Karpas-422 (cell line): Measurements from ENCODE around the gene GLRX5. TPM values are rescaled to one million over a fixed set of nuclear protein-coding genes. Genes with fewer than 3 reads are reported as not detected.
A peak's percentile ranks its signal among the peaks of the same experiment; 100 is the strongest.

ENCODE experiments used
- DNase-seq: peaks from one replicate; pipeline ENCODE4 v3.0.0-alpha.2; 2015
- H2AFZ ChIP-seq: fragments of 200-600 bp; sonication (generic); 2 replicates; pipeline ENCODE4 v1.6.1; 2014; ENCODE audit warnings: antibody characterized with exemption, low read length, mixed read lengths
- H3K27ac ChIP-seq: fragments of 200-600 bp; sonication (generic); 2 replicates; pipeline ENCODE4 v1.5.1; 2014; ENCODE audit warnings: mild to moderate bottlenecking, low read length, moderate library complexity
- H3K27me3 ChIP-seq: fragments of 200-600 bp; sonication (generic); 2 replicates; pipeline ENCODE4 v1.6.1; 2014; ENCODE audit warnings: low read length, mixed read lengths
- H3K36me3 ChIP-seq: fragments of 200-600 bp; sonication (generic); 2 replicates; pipeline ENCODE4 v1.6.1; 2014; ENCODE audit warnings: low read length, mixed read lengths; ENCODE audit not compliant: insufficient read depth
- H3K4me1 ChIP-seq: fragments of 200-600 bp; sonication (generic); 2 replicates; pipeline ENCODE4 v1.6.1; 2014; ENCODE audit warnings: mild to moderate bottlenecking, low read length, mixed read lengths
- H3K4me2 ChIP-seq: fragments of 200-600 bp; sonication (generic); 2 replicates; pipeline ENCODE4 v1.6.1; 2014; ENCODE audit warnings: low read length, low read depth, mild to moderate bottlenecking; ENCODE audit not compliant: poor library complexity, severe bottlenecking
- H3K4me3 ChIP-seq: fragments of 200-600 bp; sonication (generic); 2 replicates; pipeline ENCODE4 v1.5.1; 2014; ENCODE audit warnings: mild to moderate bottlenecking, antibody characterized with exemption, low read length, mixed read lengths
- H3K79me2 ChIP-seq: fragments of 200-600 bp; sonication (generic); 2 replicates; pipeline ENCODE4 v1.6.1; 2014; ENCODE audit warnings: mild to moderate bottlenecking, low read length, mixed read lengths
- H3K9ac ChIP-seq: fragments of 200-600 bp; sonication (generic); 2 replicates; pipeline ENCODE4 v1.6.0; 2014; ENCODE audit warnings: low read length
- H3K9me2 ChIP-seq: fragments of 200-600 bp; sonication (generic), shearing (Covaris generic); replicated peaks from 2 replicates; pipeline ENCODE4 v1.6.0; 2014; ENCODE audit warnings: mild to moderate bottlenecking, low read length, moderate library complexity; ENCODE audit not compliant: insufficient read depth
- H3K9me3 ChIP-seq: fragments of 300-700, 200-600 bp; sonication (generic); 2 replicates; pipeline ENCODE4 v1.6.1; 2014; ENCODE audit warnings: low read length, mixed read lengths
- H4K20me1 ChIP-seq: fragments of 200-600 bp; sonication (generic); 2 replicates; pipeline ENCODE4 v1.6.1; 2014; ENCODE audit warnings: mild to moderate bottlenecking, antibody characterized with exemption, low read length, low read depth; ENCODE audit not compliant: insufficient read depth
- total RNA-seq: library from RNA; depleted of rRNA; stranded (reverse); fragments of >200 nt; shearing (Covaris generic); gene quantifications from 2 replicates; pipeline ENCODE4 v1.2.3, GENCODE V29; 2014; ENCODE audit warnings: low replicate concordance

The GLRX5 gene
- total RNA-seq, 1 experiment from 2014 or later: 74.6 TPM

- H3K4me3 ChIP-seq: no peak overlapping the region
- no peaks in the 10 kb centered on the region for H3K79me2 ChIP-seq
- no peak for DNase-seq
- H3K4me2 ChIP-seq: no peak overlapping the region
- H2AFZ ChIP-seq: peak overlapping the region; percentile 55; the same call in 1 of the 2 replicates
- no peaks in the 10 kb centered on the region for H3K36me3 ChIP-seq
- no peak overlapping the region for H3K27ac ChIP-seq
- H3K9me3 ChIP-seq: no peaks in the 10 kb centered on the region
- no peaks in the 10 kb centered on the region for H3K9me2 ChIP-seq
- no peaks in the 10 kb centered on the region for H4K20me1 ChIP-seq
- no peak overlapping the region; the same call in 1 of the 2 replicates for H3K9ac ChIP-seq
- no peaks in the 10 kb centered on the region for H3K27me3 ChIP-seq
- peaks cover 40% of the 10 kb centered on the region for H3K4me1 ChIP-seq
These were observed 38.7 kb upstream of the GLRX5 start for GRCh38 chr14:95496111-95496681.

GRCh38 chr14:95496690-95497259, 38.1 kb upstream of the GLRX5 start:
- no peak overlapping the region for H3K4me2 ChIP-seq
- peaks cover 42% of the 10 kb centered on the region for H3K4me1 ChIP-seq

DNA sequence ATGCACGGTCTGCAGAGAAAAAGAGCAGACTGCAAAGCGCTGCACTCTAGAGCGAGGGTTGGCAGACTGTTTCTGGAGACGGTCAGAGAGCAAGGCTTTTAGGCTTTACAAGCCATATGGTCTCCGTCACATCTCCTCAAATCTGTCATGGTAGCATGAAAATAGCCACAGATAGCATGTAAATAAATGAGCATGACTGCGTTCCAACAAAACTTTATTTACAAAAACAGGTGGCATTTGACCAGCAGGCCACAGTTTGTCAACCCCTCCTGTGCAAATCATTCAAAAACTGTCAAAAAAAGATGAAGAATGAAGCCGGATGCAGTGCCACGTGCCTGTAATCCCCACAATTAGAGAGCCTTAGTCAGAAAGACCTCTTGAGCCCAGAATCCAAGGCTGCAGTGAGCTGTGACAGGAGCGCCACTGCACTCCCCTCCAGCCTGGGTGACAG, 37.3 kb upstream of the GLRX5 start:
- no peak overlapping the region for H2AFZ ChIP-seq
- H3K79me2 ChIP-seq: no peaks in the 10 kb centered on the region
- no peaks in the 10 kb centered on the region for H3K36me3 ChIP-seq
- H3K4me3 ChIP-seq: no peak overlapping the region
- H3K9me3 ChIP-seq: no peaks in the 10 kb centered on the region
- H3K9ac ChIP-seq: no peak overlapping the region
- peak; percentile 66 for DNase-seq
- H3K4me2 ChIP-seq: no peak overlapping the region
- H3K27ac ChIP-seq: no peak overlapping the region
- H3K27me3 ChIP-seq: no peaks in the 10 kb centered on the region
- peaks cover 42% of the 10 kb centered on the region for H3K4me1 ChIP-seq
- H3K9me2 ChIP-seq: no peaks in the 10 kb centered on the region
- no peaks in the 10 kb centered on the region for H4K20me1 ChIP-seq

More at GRCh38 chr14:95496690-95497259, 38.1 kb upstream of the GLRX5 start:
- Histone ChIP-seq H3K36me3 (no peaks in the 10 kb centered on the region), H3K4me3 (no peak overlapping the region), H3K27ac (no peak overlapping the region), H3K79me2 (no peaks in the 10 kb centered on the region), H3K9me2 (no peaks in the 10 kb centered on the region), H2AFZ (no peak overlapping the region), H3K27me3 (no peaks in the 10 kb centered on the region), H4K20me1 (no peaks in the 10 kb centered on the region), H3K9me3 (no peaks in the 10 kb centered on the region), H3K9ac (no peak overlapping the region)
- no peak for DNase-seq

GRCh38 chr14:95498622-95499353, 36.1 kb upstream of the GLRX5 start:
- Histone ChIP-seq H3K9ac (no peak overlapping the region), H3K4me2 (no peak overlapping the region), H3K9me3 (no peaks in the 10 kb centered on the region), H3K4me1 (peaks cover 50% of the 10 kb centered on the region), H3K4me3 (no peak overlapping the region), H3K27me3 (no peaks in the 10 kb centered on the region), H3K9me2 (no peaks in the 10 kb centered on the region), H3K79me2 (no peaks in the 10 kb centered on the region), H4K20me1 (no peaks in the 10 kb centered on the region), H2AFZ (no peak overlapping the region), H3K27ac (no peak overlapping the region), H3K36me3 (no peaks in the 10 kb centered on the region)
- DNase-seq: no peak

- H3K36me3 ChIP-seq: no peaks in the 10 kb centered on the region
- DNase-seq: no peak
- H3K4me1 ChIP-seq: peaks cover 50% of the 10 kb centered on the region
- H3K27ac ChIP-seq: no peak overlapping the region
- no peak overlapping the region for H3K4me2 ChIP-seq
- H3K9me2 ChIP-seq: no peaks in the 10 kb centered on the region
- H3K9me3 ChIP-seq: no peaks in the 10 kb centered on the region
- H3K9ac ChIP-seq: no peak overlapping the region
- H4K20me1 ChIP-seq: no peaks in the 10 kb centered on the region
- H3K79me2 ChIP-seq: no peaks in the 10 kb centered on the region
- no peaks in the 10 kb centered on the region for H3K27me3 ChIP-seq
- no peak overlapping the region for H2AFZ ChIP-seq
- no peak overlapping the region for H3K4me3 ChIP-seq
These were observed 35.5 kb upstream of the GLRX5 start for GRCh38 chr14:95499354-95499750.

GRCh38 chr14:95500201-95500681, 34.6 kb upstream of the GLRX5 start:
- H4K20me1 ChIP-seq: no peaks in the 10 kb centered on the region
- no peaks in the 10 kb centered on the region for H3K36me3 ChIP-seq
- H3K9me3 ChIP-seq: no peaks in the 10 kb centered on the region
- no peak for DNase-seq
- peak overlapping the region; percentile 48 for H3K4me2 ChIP-seq
- H2AFZ ChIP-seq: no peak overlapping the region
- H3K9ac ChIP-seq: no peak overlapping the region
- H3K4me3 ChIP-seq: no peak overlapping the region
- H3K4me1 ChIP-seq: peaks cover 48% of the 10 kb centered on the region
- no peak overlapping the region for H3K27ac ChIP-seq
- H3K79me2 ChIP-seq: no peaks in the 10 kb centered on the region
- H3K27me3 ChIP-seq: no peaks in the 10 kb centered on the region
- H3K9me2 ChIP-seq: no peaks in the 10 kb centered on the region

DNA sequence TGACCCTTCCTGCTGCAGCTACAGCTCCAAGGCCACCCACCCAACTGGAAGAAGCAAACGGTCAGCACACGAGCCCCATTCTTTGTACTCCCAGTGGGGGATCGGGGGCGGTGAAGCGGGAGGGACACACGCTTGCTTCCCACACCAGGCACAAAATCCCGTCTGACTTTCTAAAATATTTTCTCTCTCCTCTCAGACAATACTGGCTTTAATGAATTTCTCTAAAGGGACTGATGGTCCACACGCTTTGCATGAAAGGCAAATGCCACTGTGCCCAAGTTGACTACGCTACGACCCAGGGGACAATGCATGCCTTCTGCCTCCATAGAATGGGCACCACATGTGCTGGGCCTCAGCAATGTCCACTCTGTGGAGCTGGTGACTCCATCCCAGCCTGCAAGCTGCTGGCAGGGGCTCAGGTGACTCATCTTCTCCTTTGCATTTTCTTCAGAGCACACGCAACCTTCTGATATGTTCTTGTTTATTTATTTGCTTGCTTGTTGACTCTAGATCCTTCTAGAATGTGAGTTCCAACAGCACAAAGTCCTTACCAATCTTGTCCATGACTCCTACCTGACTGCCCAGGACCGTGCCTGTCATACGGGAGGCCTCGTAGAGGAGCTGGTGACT, 34.0 kb upstream of the GLRX5 start:
- H3K4me3 ChIP-seq: no peak overlapping the region
- H3K27ac ChIP-seq: no peak overlapping the region
- no peaks in the 10 kb centered on the region for H3K27me3 ChIP-seq
- H3K4me1 ChIP-seq: peaks cover 42% of the 10 kb centered on the region
- H4K20me1 ChIP-seq: no peaks in the 10 kb centered on the region
- no peak overlapping the region for H2AFZ ChIP-seq
- no peaks in the 10 kb centered on the region for H3K9me3 ChIP-seq
- H3K9me2 ChIP-seq: no peaks in the 10 kb centered on the region
- H3K4me2 ChIP-seq: peak overlapping the region; percentile 48
- no peaks in the 10 kb centered on the region for H3K36me3 ChIP-seq
- peak; percentile 48 for DNase-seq
- no peak overlapping the region for H3K9ac ChIP-seq
- H3K79me2 ChIP-seq: no peaks in the 10 kb centered on the region

DNA sequence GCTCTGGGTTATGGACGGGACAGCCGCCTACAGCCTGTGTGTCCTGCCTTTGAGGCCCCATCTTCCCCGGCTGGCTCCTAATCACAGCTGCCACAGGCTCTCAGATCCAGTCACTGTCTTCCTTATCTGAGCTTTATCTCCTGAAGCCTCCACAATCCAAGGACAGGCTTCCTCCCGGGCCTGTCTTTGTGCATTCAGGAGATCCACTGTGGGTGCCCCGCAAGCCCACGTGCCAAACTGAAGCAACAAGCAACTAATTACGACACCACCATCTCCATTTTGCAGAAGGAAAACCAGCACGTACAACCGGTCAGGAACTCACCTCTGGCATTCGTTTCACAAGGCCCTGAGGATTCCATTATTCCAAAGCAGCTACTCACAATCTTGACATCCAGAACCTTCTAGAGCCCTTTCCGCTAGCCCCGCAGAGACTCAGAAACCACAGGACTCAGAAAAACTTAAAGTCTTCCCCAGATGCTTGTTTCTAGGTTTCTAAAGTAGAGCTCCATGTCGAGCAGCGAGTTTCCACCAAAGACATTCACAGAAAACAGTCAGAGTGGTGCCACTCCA, 32.4 kb upstream of the GLRX5 start:
- peaks cover 26% of the 10 kb centered on the region for H3K4me1 ChIP-seq
- H3K9me2 ChIP-seq: no peaks in the 10 kb centered on the region
- no peak for DNase-seq
- no peak overlapping the region for H3K9ac ChIP-seq
- H4K20me1 ChIP-seq: no peaks in the 10 kb centered on the region
- no peak overlapping the region for H3K27ac ChIP-seq
- no peak overlapping the region for H3K4me2 ChIP-seq
- no peaks in the 10 kb centered on the region for H3K36me3 ChIP-seq
- H3K9me3 ChIP-seq: no peaks in the 10 kb centered on the region
- H2AFZ ChIP-seq: no peak overlapping the region
- H3K79me2 ChIP-seq: no peaks in the 10 kb centered on the region
- H3K27me3 ChIP-seq: no peaks in the 10 kb centered on the region
- no peak overlapping the region for H3K4me3 ChIP-seq
